Lung microvascular endothelial cell (primary cell): Measurements from ENCODE around the gene LIG1. TPM values are rescaled to one million over a fixed set of nuclear protein-coding genes. Genes with fewer than 3 reads are reported as not detected.
"Not testable (repeated sequence)": the region's sequence is repeated elsewhere in the genome, so short reads cannot be mapped to it uniquely, and the experiment has no call there.

ENCODE experiments used
- DNase-seq, 2 donors: peaks; one replicate each; pipeline versions ENCODE4 v3.0.0 to v3.0.0-alpha.2; 2010; ENCODE audit warnings: low read depth in 2 of 2
- total RNA-seq: library from RNA; depleted of rRNA; stranded (reverse); fragments of >200 nt; gene quantifications from 2 replicates; pipeline ENCODE4 v1.2.1, GENCODE V29; 2014

Gene LIG1
- total RNA-seq, 1 donor from 2014 or later, result 9.1 TPM

GRCh38 chr19:48085076-48085475 lies 85.1 kb downstream of the LIG1 start:
- DNase-seq, result no peak

GRCh38 chr19:48081106-48081505 lies 89.0 kb downstream of the LIG1 start:
- DNase-seq, result no peak

- not testable (repeated sequence) for DNase-seq
Observed at GRCh38 chr19:48070177-48070769, 99.9 kb downstream of the LIG1 start.

GRCh38 chr19:48069435-48069834 lies 100.7 kb downstream of the LIG1 start:
- no peak for DNase-seq

Other genes starting within 250 kb of the LIG1 start
- not detected in 2 replicates for gene BSPH1, start 178.2 kb downstream of the LIG1 start, total RNA-seq
- not detected in 2 replicates for gene ELSPBP1, start 175.7 kb downstream of the LIG1 start, total RNA-seq
- not detected in 2 replicates for gene CABP5, start 126.3 kb downstream of the LIG1 start, total RNA-seq
- 44.0 and 98.8 TPM in 2 replicates for gene PLA2G4C, start 59.5 kb downstream of the LIG1 start, total RNA-seq
- gene ZSWIM9, start 336 bp upstream of the LIG1 start, total RNA-seq, result 2.0 and 2.2 TPM in 2 replicates
- 55.4 and 69.6 TPM in 2 replicates for gene CARD8, start 85.6 kb upstream of the LIG1 start, total RNA-seq
- gene ZNF114, start 99.7 kb upstream of the LIG1 start, total RNA-seq, result under 0.01 and 0.87 TPM in 2 replicates
- 4.0 and 7.4 TPM in 2 replicates for gene EMP3, start 155.2 kb upstream of the LIG1 start, total RNA-seq
- 2.0 and 2.2 TPM in 2 replicates for gene TMEM143, start 193.6 kb upstream of the LIG1 start, total RNA-seq
- gene SYNGR4, start 194.0 kb upstream of the LIG1 start, total RNA-seq, result not detected in 2 replicates
- 34.9 and 37.0 TPM in 2 replicates for gene KDELR1, start 221.2 kb upstream of the LIG1 start, total RNA-seq
- gene GRIN2D, start 223.3 kb upstream of the LIG1 start, total RNA-seq, result 0.20 and 0.22 TPM in 2 replicates